Stimulated activated CD8-positive, alpha-beta memory T cell treated with anti-CD3 and anti-CD28 coated beads, Interleukin-2, amount 100 ng/mL, for 1 hour (primary cell): ENCODE results near the gene CYP26C1.
A peak's percentile ranks its signal among the peaks of the same experiment; 100 is the strongest.
"Not testable (repeated sequence)": the region's sequence is repeated elsewhere in the genome, so short reads cannot be mapped to it uniquely, and the experiment has no call there.

Experiments
- DNase-seq, 2 donors: peaks; one replicate each; pipeline ENCODE4 v3.0.0-alpha.2; 2020; ENCODE audit warnings: low read depth in 2 of 2

CYP26C1 gene

GRCh38 chr10:93076871-93077270, 16.3 kb downstream of the CYP26C1 start:
- DNase-seq, result no peak

- DNase-seq, result no peak
Observed at GRCh38 chr10:93077860-93078337, 17.3 kb downstream of the CYP26C1 start.

GRCh38 chr10:93079663-93080349, 19.2 kb downstream of the CYP26C1 start:
- DNase-seq, result no peak

DNA sequence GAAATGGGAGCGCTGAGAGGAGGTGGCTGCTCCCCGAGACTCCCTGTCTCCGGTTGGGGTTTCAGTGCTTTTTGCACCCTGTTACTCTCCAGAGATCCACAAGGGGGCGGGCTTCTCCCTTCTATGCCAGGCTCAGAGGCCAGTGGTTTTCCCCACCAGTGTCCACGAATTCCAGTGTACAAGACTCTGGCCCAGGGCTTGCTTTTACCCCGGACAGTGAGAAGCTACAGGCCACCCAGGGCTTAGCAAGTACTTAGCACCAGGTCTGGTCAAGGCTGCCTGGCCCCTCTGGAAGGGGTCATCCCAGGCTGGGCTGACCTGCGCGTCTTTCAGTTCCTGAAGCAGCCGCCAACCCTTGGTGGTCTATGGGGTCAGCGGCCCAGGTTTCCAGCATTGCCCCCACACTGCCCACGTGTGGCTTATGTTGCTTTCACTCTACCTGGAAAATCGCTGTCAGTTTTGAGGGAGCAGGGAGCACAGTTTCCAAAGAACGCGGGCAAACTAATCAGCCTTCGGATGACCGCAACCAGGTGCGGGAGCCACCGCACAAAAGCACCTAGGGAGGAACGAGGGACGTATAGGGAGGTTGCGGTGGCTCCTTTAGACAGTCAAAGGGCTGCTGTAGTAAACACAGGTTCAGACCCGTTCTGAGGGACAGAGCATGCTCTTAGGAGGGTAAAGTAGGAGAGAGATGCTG, 19.9 kb downstream of the CYP26C1 start:
- DNase-seq, result peak in 1 of 2 donors; percentile 9

- DNase-seq, result no peak
Observed at GRCh38 chr10:93081318-93081717, 20.7 kb downstream of the CYP26C1 start.

- DNase-seq, result no peak
Observed at GRCh38 chr10:93081834-93082233, 21.2 kb downstream of the CYP26C1 start.

- no peak for DNase-seq
Observed at GRCh38 chr10:93083743-93084539, 23.3 kb downstream of the CYP26C1 start.

DNA sequence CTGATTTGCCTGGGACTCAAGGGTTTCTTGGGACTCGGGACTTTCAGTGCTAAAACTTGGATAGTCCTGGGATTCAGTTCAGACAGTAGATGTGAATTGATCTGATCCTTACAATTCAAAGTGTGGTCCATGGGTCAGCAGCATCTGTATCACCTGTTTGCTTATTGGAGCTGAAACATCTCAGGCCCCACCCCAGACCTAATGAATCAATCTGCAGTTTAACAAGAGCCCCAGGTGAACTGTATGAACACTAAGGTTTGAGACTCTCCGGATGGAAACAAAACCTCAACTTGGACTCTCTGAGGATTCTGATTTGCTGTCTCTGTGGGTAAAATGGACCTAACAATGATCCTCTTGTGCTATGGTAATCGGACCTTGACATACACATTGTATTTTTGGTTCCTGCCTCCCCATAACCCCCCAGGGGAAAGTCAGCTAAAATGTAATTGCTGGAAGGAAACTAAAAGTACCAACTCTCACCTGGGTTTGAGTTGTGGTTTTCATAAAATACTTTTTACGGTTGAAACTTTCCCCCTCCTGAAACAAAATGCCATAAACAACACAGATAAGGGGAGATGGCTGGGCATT, 24.8 kb downstream of the CYP26C1 start:
- DNase-seq, result no peak

GRCh38 chr10:93086289-93086688, 25.7 kb downstream of the CYP26C1 start:
- DNase-seq, result no peak

DNA sequence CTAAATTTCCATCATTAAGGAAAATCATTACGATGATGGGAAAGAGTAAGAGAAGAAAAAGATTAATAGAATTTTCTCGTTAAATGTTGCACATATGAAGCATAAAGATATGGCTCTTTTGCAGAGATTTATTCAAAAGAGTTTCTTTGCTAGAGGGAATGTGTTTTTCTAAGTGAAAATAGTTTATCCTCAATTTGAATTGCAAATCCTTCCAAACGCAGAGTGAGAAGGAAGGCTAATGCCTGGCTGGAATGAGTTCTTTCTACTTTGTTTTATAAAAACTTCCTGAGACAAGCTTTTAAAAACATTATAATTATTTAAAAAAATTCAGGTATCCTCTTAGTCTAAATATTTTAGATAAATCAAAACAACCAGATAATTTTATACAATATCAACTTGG, 27.2 kb downstream of the CYP26C1 start:
- DNase-seq, result no peak

- DNase-seq, result no peak
Observed at GRCh38 chr10:93088466-93088865, 27.9 kb downstream of the CYP26C1 start.

DNA sequence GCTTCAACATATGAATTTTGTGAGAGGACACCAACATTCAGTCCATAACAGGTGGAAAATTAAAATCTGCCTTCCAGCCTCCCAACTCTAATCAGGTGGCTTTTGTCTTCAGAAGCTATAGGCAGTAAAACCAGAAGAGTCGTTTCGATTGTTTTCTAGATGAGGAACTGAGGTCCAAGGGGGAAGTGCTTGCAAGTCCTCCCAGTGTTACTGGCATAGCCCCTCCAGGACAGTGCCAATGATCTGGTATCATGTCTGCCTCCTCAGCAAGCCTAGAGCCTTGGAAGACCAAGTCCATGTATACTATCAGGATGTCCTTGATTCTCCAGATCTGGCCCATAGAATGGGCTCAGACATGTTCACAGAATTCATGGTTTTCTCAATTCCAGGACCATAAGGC, 30.0 kb downstream of the CYP26C1 start:
- no peak for DNase-seq

GRCh38 chr10:93091960-93092359, 31.4 kb downstream of the CYP26C1 start:
- no peak for DNase-seq

DNA sequence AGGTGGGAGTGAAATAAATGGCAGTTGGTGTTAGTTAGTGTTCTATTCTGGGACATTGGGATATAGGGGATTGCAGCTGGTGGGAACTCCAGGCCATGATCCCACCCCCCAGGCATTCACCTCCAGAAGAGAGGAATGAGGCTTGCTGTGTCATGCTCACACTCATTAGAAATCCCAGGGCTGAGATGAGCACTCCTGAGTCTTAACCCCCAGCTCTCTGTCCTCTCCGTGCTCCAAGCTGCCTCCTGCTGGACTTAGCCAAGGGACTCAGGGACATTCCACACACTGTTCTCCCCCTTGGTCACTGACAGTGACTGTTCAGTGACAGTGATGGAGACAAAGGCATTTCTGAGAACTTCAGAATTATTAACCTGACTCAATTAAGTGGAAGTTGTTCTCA, 34.6 kb downstream of the CYP26C1 start:
- no peak for DNase-seq

GRCh38 chr10:93096901-93097300, 36.3 kb downstream of the CYP26C1 start:
- no peak for DNase-seq

- no peak for DNase-seq
Observed at GRCh38 chr10:93097386-93097785, 36.8 kb downstream of the CYP26C1 start.

DNA sequence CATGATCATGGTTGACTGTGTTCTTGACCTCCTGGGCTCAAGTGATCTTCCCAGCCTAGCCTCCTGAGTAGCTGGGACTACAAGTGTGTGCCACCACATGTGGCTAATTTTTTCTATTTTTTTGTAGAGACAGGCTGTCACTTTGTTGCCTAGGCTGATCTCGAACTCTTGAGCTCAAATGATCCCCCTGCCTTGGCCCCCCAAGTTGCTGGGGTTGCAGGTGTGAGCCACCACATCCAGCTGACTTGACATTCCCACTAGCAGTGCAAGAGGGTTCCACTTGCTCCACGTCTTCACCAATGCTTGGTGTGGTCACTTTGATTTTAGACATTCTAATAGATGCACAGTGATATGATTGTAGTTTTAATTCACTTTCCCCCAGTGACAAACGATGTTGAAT, 38.2 kb downstream of the CYP26C1 start:
- no peak for DNase-seq

DNA sequence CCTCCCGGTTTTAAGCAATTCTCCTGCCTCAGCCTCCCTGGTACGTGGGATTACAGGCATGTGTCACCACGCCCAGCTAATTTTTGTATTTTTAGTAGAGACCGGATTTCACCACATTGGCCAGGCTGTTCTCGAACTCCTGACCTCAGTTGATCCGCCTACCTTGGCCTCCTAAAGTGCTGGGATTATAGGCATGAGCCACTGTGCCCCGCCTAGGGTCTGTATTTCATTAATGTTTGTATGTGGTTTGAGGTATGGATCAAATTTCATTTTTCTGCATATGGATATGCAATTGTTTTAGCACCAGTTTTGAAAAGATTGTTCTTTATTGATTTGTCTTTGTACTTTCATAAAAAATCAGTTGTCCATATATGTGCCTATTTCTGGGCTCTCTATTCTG, 39.1 kb downstream of the CYP26C1 start:
- no peak for DNase-seq

DNA sequence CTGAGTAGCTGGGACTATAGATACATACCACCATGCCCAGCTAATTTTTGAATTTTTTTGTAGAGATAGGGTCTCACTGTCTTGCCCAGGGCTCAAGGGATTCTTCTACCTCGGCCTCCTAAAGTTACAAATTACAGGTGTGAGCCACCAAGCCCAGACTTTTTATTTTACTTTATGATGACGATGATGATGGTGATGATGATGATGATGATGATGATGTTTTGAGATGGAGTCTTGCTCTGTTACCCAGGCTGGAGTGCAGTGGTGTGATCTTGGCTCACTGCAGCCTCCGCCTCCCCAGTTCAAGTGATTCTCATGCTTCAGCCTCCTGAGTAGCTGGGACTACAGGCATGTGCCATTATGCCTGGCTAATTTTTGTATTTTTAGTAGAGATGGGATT, 40.5 kb downstream of the CYP26C1 start:
- not testable (repeated sequence) for DNase-seq

GRCh38 chr10:93103953-93104352, 43.4 kb downstream of the CYP26C1 start:
- DNase-seq, result no peak

GRCh38 chr10:93106631-93107072, 46.1 kb downstream of the CYP26C1 start:
- no peak for DNase-seq

DNA sequence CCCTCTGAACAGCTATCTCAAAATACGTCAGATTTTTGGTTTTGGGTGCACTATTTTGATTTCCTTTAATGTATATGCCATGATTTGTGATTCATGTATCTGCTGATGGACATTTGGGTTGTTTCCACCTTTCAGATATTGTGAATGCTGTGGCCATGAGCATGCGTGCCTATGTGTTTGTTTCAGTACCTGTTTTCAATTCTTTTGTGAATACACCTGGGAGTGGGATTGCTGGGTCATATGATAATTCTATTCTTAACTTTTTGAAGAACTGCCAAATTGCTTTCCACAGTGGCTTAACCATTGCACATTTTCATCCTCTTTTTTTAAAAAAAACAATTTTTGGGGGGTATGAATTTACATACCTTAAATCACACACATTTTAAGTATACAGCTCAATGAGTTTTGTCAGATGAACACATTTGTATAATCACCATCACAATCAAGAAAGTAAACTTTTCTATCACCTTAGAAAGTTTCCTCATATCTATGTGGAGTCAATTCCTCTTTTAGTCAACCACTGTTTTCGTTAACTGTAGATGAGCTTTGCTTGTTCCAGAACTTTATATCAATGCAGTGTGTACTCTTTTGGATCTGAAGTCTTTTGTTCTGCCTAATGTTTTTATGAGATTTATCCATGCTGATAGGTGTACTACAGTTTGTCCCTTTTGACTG, 50.0 kb downstream of the CYP26C1 start:
- DNase-seq, result no peak
